ENCODE data around the gene ADIPOR1. TPM values are rescaled to one million over a fixed set of nuclear protein-coding genes. Genes with fewer than 3 reads are reported as not detected.
A peak's percentile ranks its signal among the peaks of the same experiment; 100 is the strongest.
"Not testable (repeated sequence)": the region's sequence is repeated elsewhere in the genome, so short reads cannot be mapped to it uniquely, and the experiment has no call there.

The ADIPOR1 gene, protein sequence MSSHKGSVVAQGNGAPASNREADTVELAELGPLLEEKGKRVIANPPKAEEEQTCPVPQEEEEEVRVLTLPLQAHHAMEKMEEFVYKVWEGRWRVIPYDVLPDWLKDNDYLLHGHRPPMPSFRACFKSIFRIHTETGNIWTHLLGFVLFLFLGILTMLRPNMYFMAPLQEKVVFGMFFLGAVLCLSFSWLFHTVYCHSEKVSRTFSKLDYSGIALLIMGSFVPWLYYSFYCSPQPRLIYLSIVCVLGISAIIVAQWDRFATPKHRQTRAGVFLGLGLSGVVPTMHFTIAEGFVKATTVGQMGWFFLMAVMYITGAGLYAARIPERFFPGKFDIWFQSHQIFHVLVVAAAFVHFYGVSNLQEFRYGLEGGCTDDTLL
- total RNA-seq (2014; rRNA removed) = 95.3 and 102 TPM in 2 replicates
- 63.5 TPM for polyA plus RNA-seq (2012)

DNA sequence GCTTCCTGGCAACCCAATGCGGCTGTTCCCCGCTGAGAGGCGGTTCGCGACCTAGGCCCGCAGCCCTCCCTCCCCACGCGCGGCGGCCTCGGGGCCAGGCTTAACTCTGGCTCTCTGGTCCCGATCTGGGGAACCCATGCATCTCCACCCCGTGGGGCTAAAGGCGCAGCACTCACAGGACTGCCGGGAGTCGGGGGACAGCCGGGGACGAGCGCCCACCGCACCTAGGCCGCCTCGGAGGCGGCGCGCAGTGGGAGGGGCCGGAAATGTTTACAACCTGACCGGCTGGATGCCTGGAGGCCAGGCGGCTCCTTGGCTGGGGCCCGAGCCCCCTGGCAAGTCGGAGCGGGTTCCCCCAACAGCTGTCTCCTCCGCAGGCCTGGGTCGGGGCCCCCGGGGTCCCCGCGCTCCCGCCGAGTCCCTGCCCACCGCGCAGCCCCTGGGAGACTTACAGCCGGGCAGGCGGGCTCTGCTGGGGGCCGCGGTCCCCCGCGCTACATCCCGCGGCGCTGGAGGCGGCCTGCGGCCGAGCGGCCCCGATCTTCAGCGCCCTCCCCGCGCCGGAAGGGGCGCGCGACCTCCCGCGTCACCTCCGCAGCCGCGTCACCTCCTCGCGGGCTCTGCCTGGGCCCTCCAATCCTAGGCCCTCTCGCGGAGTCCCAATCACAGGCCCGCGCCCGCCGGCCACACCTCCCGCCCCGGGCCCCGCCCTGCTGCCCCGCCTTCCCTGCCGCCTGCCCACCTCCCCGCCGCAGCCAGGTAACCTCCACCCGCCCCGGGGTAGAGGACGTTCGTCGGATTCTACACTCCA, at the start of gene ADIPOR1:
TSS of gene ADIPOR1 (minus strand) at position 580 of the 811 bp plus-strand sequence. CDS start 7,242 bp downstream, outside the sequence.
- peak; percentile 70 for DNase-seq (ENCODE audit: low read depth)

DNA sequence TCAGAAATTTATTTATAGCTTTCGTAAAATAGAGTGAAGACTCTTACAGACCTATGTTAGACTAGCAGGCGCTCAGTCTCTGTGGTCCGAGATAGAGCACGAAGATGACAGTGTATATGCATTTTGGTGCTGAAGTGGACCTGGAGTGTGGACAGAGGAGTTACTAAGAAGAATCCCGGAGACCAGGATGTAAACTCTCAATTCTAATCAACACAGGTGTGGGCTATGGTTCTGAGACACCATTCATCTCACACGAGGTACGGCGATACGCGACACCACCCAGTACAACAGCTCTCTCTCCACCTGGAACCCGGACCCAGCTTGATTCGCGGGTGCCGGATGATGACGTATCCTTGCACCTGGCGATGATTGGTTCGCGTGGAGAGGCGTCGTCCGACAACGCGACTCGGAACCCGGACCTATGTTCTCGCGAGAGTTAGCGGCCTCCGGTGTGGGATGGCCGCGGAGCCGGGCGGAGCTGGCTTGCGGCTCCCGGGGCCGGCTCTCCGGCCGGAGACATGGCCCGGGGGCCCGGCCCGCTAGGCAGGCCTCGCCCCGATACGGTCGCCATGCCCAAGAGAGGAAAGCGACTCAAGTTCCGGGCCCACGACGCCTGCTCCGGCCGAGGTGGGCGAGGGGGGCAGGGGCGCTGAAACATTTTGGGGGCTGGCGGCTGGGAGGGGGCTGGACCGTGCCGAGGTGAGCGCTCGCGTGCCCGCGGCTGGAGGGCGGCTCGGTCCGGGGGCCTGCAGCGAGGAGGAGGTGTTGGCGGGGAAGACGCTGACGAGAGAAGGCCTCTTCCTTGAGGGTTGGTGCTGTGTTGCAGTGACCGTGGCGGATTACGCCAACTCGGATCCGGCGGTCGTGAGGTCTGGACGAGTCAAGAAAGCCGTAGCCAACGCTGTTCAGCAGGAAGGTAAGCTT, 49.1 kb upstream of the ADIPOR1 start, which contains the start of gene TMEM183A:
TSS of gene TMEM183A (plus strand) at position 427 of the 924 bp plus-strand sequence. CDS start at position 519, 92 bp downstream.
- DNase-seq (ENCODE audit: low read depth) = peak; percentile 96

DNA sequence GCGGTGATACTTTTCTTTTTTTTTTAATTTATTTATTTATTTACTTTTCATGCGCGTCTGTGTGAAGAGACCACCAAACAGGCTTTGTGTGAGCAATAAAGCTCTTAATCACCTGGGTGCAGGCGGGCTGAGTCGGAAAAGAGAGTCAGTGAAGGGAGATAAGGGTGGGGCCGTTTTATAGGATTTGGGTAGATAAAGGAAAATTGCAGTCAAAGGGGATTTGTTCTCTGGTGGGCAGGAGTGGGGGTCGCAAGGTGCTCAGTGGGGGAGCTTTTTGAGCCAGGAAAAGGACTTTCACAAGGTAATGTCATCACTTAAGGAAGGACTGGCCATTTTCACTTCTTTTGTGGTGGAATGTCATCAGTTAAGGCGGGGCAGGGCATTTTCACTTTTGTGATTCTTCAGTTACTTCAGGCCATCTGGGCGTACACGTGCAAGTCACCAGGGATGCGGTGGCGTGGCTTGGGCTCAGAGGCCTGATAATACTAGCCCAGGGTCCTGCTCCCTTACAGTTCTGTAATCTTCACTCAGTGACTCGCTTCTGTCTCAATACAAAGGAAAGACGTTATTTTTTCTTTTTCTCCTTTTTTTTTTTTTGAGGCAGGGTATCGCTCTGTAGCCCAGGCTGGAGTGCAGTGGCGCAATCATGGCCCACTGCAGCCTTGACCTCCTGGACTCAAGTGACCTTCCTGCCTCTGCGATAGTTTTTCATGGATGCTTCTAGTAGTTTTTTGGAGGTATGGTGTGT, 47.5 kb upstream of the ADIPOR1 start:
- not testable (repeated sequence) for DNase-seq (ENCODE audit: low read depth)

DNA sequence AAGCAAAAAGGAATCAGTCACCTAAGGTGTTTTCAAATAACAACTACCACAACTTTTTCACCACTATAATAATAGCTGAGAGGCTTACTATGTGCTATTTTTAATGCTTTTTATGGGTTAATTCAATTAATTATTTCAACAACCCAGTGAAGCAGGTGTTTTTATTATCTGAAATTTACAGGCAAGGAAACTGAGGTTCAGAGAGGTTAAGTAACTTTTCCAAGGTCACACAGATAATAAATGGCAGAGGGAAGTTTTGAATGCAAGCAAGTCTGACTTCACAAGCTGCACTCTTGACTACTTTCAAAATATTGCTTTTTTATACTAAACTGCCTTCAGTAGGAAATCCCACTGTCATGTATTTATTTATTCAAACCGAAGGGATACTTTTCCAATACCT, 44.8 kb upstream of the ADIPOR1 start:
- no peak for DNase-seq (ENCODE audit: low read depth)

DNA sequence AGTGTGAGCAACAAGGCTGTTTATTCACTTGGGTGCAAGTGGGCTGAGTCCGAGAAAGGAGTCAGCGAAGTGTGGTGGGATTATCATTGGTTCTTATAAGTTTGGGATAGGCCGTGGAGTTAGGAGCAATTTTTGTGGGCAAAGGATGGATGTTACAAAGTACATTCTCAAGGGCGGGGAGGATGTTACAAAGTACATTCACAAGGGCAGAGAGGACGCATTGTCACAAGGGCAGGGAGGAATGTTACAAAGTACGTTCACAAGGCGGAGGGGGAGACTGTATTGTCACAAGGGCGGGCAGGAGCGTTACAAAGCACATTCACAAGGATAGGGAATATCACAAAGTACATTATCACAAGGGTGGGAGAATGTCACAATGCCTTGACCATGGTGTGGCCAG, 43.9 kb upstream of the ADIPOR1 start:
- DNase-seq (ENCODE audit: low read depth) = no peak

DNA sequence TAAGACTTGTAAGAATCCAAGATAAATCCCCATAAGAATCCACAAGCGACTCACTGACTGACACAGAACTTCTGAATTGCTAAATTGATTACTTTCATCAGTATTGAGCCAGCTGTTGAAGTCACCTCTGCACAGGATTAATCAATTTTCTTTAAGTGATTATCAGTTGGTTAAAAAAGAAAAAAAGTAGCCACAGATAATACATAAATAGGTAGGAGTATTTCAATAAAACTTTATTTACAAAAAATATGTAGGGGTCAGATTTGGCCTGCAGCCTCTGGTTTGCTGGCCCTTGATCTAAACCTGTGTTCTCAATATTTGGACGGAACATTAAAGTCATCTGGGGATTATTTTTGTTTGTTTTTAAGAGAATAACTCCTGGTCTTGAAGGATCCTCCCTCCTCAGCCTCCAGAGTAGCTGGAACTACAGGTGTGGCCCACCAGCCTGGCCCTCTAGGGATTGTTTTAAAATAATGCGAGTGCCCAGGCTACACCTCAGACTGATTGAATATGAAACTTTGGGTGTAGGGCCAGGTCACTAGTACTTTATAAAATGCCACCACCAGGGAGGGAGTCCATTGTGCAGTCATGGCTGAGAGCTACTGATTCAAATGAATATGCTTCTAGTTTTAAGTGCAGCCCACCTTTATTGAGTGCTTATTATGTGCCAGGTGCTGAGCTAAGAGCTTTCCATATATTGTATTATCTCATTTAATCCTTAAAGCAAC, 42.3 kb upstream of the ADIPOR1 start:
- no peak for DNase-seq (ENCODE audit: low read depth)

DNA sequence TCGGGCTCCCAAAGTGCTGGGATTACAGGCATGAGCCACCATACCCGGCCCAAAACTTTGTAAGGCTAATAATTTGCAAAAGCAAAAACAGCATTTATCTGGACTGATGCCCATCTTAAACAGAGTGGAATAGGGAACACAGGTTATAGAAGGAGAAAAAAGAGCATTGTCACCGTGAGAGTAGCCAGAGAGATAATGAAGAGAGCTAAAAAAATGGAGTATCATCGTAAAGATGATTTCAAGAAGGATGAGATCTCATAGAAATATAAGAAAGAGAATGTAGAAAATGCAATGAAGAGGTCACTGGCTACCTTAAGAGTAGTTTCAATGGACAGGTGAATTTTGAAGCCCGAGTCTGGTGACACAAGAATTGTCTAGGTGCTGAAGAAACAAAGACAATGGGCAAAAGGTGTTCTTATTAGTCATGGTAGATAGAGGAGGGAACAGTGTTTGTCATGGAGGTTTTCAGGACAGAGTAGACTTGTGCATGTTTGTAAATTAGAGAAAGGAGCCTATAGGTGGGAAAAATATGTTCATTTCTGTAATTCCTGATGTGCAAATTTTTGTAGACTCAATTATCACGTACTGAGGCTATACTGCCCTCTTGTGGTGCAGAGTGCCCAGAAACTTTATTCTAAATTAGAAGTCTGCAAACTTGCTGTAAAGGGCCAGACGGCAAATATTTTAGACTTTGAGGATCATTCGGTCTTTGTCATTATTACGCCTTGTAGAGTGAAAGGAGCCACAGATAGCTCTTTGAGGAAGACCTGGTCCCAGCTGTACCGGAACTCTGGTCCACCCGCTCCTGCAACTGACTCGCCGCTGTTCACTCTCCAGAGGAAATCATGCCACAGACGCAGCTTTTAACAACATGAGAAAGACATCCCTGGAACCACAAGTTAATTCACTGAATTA, 41.0 kb upstream of the ADIPOR1 start:
- DNase-seq (ENCODE audit: low read depth) = peak; percentile 60

DNA sequence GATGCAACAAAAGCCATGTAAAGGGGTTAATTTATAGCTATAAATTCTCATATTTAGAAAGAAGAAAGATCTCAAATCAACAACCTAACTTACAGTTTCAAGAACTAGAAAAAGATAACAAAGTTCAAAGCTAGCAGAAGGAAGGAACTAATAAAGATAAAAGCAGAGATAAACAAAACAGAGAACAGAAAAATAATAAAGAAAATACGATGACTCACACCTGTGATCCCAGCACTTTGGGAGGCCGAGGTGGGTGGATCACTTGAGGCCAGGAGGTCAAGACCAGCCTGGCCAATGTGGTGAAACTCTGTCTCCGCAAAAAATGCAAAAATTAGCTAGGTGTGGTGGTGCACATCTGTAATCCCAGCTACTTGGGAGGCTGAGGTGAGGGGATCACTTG, 36.6 kb upstream of the ADIPOR1 start:
- no peak for DNase-seq (ENCODE audit: low read depth)

DNA sequence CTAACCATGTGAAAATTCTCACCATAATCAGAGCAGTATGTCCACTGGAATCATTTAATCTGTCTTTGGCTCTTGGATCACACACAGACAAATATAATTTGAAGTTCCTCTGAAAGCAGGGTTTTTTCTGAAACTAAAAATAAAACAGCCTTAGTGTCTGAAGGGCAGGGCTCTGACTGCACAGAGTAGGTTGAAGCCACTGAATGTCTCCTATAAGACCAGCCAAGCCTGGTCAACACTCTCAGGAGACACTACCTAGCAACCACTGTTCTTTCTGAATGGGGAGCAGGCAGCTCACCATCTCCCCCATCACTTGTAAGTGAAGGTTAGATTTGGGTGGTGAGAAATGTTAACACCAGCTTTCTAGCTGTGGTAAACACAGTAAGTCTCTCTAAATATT, 33.0 kb upstream of the ADIPOR1 start:
- DNase-seq (ENCODE audit: low read depth) = no peak

DNA sequence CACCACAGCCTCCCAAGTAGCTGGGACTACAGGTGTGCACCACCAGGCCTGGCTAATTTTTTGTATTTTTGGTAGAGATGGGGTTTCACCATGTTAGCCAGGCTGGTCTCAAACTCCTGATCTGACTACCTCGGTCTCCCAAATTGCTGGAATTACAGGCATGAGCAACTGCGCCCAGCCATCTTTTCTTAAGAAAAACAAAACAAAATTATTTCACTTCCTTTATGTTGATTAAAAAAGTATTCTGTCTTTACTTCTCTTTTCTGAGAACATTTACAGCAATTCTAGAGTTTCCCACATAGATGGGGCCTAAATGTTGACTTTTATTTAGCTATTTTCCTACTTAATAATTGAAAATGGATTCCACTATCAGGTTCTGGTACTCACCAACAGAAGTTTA, 31.8 kb upstream of the ADIPOR1 start:
- no peak for DNase-seq (ENCODE audit: low read depth)

DNA sequence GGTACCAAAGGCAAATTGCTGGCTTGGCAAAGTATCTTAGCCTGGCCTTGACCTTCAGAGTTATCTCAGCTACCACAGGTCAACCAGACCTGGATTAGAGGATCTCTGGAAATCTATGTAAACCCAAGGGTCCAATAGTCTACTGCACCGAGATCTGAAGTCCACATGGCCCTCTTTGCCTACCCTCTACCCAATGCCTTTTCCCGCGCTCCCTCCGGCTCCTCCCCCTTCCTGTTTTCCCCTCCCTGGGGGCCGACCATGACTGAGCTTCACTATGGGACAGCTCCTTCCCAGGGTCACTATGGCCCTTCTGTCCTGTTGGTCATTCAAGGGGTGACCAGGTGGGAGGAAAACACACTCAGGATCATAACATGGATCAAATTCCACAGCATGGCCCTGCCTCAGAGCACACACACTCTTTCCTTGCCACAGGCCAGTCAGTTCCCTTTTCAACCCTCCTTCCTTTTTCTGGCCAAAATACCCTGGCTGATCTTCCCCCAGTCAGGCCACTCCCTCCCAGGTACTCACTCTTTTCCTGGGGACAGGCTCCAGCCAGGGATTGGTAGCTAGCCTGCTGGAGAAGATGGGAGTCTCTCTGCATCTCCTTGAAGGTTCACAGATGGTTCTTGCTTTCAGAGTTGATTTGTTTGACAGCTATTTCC, 29.9 kb upstream of the ADIPOR1 start:
- no peak for DNase-seq (ENCODE audit: low read depth)

DNA sequence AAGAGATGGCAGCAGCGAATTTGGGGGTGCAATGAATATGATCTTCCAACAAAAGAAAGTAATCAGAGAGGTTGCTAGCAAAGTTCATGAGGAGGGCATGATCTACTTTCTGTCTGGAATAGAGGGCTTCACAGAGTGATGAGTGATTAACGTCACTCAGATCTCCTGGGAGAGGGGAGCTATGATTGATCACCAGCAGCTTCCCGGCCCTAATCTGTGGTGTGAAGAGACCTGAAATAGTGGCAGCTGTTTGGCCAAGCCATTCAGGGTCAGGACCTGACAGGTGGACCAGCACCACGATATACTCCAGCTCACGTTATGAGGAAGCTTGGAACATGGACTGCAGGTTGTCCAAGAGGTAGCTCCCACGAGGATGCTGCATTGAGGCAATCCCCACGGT, 29.1 kb upstream of the ADIPOR1 start:
- DNase-seq (ENCODE audit: low read depth) = no peak

DNA sequence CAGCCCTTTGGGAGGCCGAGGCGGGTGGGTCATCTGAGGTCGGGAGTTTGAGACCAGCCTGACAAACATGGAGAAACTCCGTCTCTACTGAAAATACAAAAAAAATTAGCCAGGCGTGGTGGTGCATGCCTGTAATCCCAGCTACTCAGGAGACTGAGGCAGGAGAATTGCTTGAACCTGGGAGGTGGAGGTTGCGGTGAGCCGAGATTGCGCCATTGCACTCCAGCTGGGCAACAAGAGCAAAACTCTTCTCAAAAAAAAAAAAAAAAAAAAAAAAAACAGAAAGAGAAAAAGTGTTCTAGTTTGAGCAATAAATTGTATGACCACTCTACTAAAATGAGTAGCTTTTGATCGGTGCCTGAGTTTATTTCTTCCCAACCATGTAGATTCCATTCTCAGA, 28.0 kb upstream of the ADIPOR1 start:
- DNase-seq (ENCODE audit: low read depth) = not testable (repeated sequence)

DNA sequence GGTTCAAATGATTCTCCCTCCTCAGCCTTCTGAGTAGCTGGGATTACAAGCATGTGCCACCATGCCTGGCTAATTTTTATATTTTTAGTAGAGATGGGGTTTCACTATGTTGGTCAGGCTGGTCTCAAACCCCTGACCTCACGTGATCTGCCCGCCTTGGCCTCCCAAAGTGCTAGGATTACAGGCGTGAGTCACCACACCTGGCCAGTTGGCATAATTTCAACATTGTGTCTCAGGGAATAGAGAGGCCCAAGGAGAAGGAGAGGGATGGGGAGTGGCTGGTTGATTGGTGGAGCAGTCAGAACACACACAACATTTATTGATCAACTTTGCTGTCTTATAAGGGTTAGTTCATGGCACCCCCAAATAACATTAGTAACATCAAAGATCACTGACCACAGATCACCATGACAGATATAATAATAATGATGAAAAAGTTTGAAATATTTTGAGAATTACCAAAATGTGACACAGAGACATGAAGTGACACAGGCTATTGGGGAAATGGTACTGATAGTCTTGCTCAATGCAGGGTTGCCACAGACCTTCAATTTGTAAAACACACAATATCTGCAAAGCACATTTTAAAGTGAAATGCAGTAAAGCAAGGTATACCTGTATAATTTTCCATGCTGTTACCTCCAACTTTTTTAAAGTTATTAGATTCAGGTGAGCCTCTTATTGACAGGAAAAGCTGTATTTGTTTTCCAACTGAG, 24.8 kb upstream of the ADIPOR1 start:
- peak; percentile 52 for DNase-seq (ENCODE audit: low read depth)

DNA sequence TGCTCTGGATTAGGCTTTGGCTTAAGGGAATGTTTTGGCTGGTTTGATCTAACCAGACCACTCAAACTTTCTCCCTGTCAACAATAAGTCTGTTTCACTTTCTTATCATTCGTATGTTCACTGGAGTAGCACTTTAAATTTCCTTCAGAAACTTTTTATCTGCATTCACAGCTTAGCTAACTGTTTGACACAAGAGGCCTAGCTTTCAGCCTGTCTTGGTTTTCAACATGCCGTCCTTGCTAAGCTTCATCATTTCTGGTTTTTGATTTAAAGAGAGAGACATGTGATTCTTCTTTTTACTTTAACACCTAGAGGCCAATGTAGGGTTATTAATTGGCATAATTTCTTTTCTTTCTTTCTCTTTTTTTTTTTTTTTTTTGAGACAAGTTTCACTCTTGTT, 23.8 kb upstream of the ADIPOR1 start:
- no peak for DNase-seq (ENCODE audit: low read depth)

DNA sequence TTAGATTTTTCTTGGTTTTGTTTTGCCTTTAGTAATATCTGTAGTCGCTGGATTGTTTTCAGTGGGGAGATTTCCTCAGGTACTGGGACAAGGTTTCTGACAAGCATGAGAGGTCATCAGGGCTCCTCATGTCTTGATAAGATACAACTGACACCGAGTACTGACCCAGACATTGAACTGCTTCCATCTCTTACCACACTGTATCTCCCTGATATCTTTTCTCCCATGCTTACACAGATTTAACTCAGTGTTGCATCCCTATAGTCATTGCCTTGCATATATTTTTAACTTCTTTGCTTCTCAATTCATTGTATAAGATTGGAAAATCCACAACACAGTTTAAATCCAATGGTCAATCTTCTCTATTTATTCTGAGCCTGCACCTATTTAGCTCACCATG, 21.3 kb upstream of the ADIPOR1 start:
- no peak for DNase-seq (ENCODE audit: low read depth)

DNA sequence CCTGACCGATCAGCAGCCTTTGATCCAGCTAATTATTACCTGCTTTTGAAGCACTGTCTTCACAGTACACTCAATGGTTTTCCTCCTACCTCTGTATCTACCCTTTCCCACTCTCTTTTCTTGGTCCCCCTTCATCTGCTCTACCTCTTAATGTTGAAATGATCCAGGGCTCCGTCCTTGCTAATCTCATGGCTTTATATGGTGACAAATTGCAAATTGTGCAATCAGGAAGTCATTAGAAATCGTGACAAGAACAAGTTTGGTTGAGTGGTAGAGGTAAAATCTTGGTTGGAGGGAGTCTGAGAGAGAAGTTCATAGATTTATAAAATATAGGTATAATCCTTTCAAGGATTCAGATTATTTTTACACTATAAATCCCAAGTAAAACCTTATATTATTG, 18.5 kb upstream of the ADIPOR1 start:
- no peak for DNase-seq (ENCODE audit: low read depth)

DNA sequence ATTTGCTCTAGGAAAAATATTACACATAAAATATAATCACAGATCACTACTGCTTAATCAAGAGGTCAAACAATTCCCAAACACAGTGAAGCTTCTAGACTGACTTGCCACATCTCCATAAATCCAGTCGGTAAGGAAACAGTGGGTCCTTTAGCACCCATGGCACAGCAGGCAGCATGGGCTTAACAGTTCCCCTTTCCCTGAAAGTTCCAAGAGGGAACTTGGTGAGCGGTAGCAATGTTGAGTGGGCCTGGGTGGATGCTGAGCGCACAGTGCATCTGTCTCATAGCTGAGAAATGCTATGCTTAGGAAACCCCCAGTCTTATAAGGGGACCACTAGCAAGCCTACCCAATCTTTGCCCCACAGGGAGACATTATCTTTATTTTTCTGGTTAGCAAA, 16.7 kb upstream of the ADIPOR1 start:
- DNase-seq (ENCODE audit: low read depth) = no peak
